CD4-positive, alpha-beta T cell (primary cell): Measurements from ENCODE around the gene RUSF1. TPM values are rescaled to one million over a fixed set of nuclear protein-coding genes. Genes with fewer than 3 reads are reported as not detected.
"Not testable (repeated sequence)": the region's sequence is repeated elsewhere in the genome, so short reads cannot be mapped to it uniquely, and the experiment has no call there.

Experiments used
- ATAC-seq: fragments of 200-7000 bp; cut with Tn5 transposase; one replicate; pipeline ENCODE4 v1.10.0; 2022; ENCODE audit warnings: mild to moderate bottlenecking; ENCODE audit not compliant: poor library complexity
- CTCF ChIA-PET: fragments of 350-600 bp; sonication (Branson Sonifier 250); formaldehyde crosslinking; loops from one replicate; lab custom pipeline; 2021; ENCODE audit warnings: antibody characterized with exemption, inconsistent platforms; lab: Charles Lee
- POLR2A ChIA-PET: fragments of 350-600 bp; sonication (Branson Sonifier 250); formaldehyde crosslinking; loops from one replicate; lab custom pipeline; 2021; ENCODE audit warnings: antibody characterized with exemption, inconsistent platforms; lab: Charles Lee
- DNase-seq, 14 experiments: peaks; one replicate each; pipeline ENCODE4 v3.0.0-alpha.2; 2013 to 2020; ENCODE audit warnings: mixed read lengths in 2 of 14
- H3K27ac ChIP-seq, 2 donors: one replicate each; pipeline versions ENCODE4 v1.5.1 to v1.7.0; 2013; ENCODE audit warnings: low read length in 2 of 2, low read depth in 1 of 2, mild to moderate bottlenecking in 1 of 2
- H3K27me3 ChIP-seq, 2 experiments: 1 replicate in 1 of 2; 2 replicates in 1 of 2; pipeline versions ENCODE4 v1.6.1 to v1.7.0; 2013; ENCODE audit warnings: low read length in 2 of 2, control low read depth in 1 of 2, mild to moderate bottlenecking in 1 of 2, moderate library complexity in 1 of 2; ENCODE audit not compliant: insufficient read depth in 2 of 2, control insufficient read depth in 1 of 2
- H3K36me3 ChIP-seq: one replicate; pipeline ENCODE4 v1.6.1; 2013; ENCODE audit warnings: low read length, control low read depth; ENCODE audit not compliant: insufficient read depth
- H3K4me1 ChIP-seq: one replicate; pipeline ENCODE4 v1.6.1; 2013; ENCODE audit warnings: low read length, control low read depth; ENCODE audit not compliant: insufficient read depth
- H3K4me3 ChIP-seq: one replicate; pipeline ENCODE4 v1.5.1; 2013; ENCODE audit warnings: mild to moderate bottlenecking, low read length, moderate library complexity
- H3K9me3 ChIP-seq, 2 experiments: 1 replicate in 1 of 2; 2 replicates in 1 of 2; pipeline versions ENCODE4 v1.6.1 to v1.7.0; 2013; ENCODE audit warnings: low read length in 2 of 2, mild to moderate bottlenecking in 2 of 2, control low read depth in 1 of 2, moderate library complexity in 1 of 2; ENCODE audit not compliant: control insufficient read depth in 1 of 2, insufficient read depth in 1 of 2
- H3K27ac Mint-ChIP-seq: one replicate; pipeline ENCODE4 v1.8.0; 2020; ENCODE audit warnings: mixed read lengths
- H3K27me3 Mint-ChIP-seq: one replicate; pipeline ENCODE4 v1.8.0; 2021; ENCODE audit warnings: mixed read lengths
- H3K36me3 Mint-ChIP-seq: one replicate; pipeline ENCODE4 v1.8.0; 2021; ENCODE audit warnings: low read depth, mixed read lengths
- H3K4me1 Mint-ChIP-seq: one replicate; pipeline ENCODE4 v1.8.0; 2021; ENCODE audit warnings: low read depth, mixed read lengths
- H3K4me3 Mint-ChIP-seq: one replicate; pipeline ENCODE4 v1.8.0; 2020; ENCODE audit warnings: mild to moderate bottlenecking, mixed read lengths
- H3K9me3 Mint-ChIP-seq: one replicate; pipeline ENCODE4 v1.8.0; 2020; ENCODE audit warnings: mixed read lengths
- CTCF ChIP-seq: fragments of 200-600 bp; IDR thresholded peaks from one replicate; pipeline ENCODE4 v1.8.0; 2022; ENCODE audit warnings: antibody characterized with exemption, mild to moderate bottlenecking
- intact Hi-C, 2 experiments: fragments of 100-400 bp; cut with DNase I in 1 of 2; cut with micrococcal nuclease in 1 of 2; formaldehyde crosslinking; loops; one replicate each; pipeline versions ENCODE4 v1.15.1 to v1.9.0; 2023 to 2025; cut with DNase I, micrococcal nuclease
- total RNA-seq, 174 experiments: library from RNA in 2 of 174; stranded (reverse) in 2 of 174; gene quantifications; one replicate each; pipeline ENCODE4 v1.2.3 and lab custom pipeline; 2021 to 2026

RUSF1 gene
- total RNA-seq, 2 experiments from 2014 or later, result 69.2 to 73.2 TPM

DNA sequence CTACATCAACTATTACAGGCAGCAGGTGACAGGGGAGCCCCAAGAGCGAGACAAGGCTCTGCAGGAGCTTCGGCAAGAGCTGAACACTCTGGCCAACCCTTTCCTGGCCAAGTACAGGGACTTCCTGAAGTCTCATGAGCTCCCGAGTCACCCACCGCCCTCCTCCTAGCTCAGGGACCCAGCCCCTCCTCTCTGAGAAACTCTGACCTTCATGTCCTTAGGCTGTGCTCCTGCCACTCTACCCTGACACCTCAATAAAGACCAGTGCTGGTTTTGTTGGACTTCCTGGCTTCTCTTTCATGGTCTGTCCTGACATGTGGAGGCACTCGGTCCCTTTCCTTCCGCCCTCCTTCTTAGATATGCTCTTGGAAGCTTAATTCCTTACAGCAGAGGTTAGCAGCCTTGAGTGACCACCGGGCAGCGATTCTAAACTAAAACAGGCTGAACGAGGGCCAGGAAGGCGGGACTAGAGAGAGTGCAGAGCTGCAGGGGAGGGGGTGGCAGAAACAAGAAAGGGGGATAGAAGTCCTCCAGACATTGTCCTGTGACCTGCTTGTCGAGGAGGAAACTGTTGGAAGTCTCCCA, 20.4 kb upstream of the RUSF1 start:
- Histone ChIP-seq H3K4me1 (peaks cover 4% of the 10 kb centered on the region), H3K36me3 (no peaks in the 10 kb centered on the region), H3K27ac (no peak overlapping the region), H3K4me3 (peak overlapping the region; percentile 34), H3K9me3 (no peaks in the 10 kb centered on the region), H3K27me3 (peaks cover 19 to 22% of the 10 kb centered on the region in 2 experiments)
- intact Hi-C loops, result no loop called here
- Mint-ChIP-seq H3K4me3 (peak overlapping the region; percentile 31), H3K4me1 (peaks cover 10% of the 10 kb centered on the region), H3K36me3 (no peaks in the 10 kb centered on the region), H3K27me3 (peaks cover 22% of the 10 kb centered on the region), H3K27ac (no peak overlapping the region), H3K9me3 (no peaks in the 10 kb centered on the region)
- CTCF ChIA-PET, result no interaction called here
- no peak for DNase-seq
- POLR2A ChIA-PET, result interaction anchor here (0.9 to 1.4 kb wide), 3 partner anchors 9 to 179 kb away, joined by 3 to 8 read pairs (median 5); partner anchors contain the start of gene RUSF1
- no peak for ATAC-seq
- TF ChIP-seq CTCF, result no peak

GRCh38 chr16:31527734-31528274, 19.6 kb upstream of the RUSF1 start, which contains the start of gene AHSP:
Gene AHSP (plus strand): TSS chr16:31527900. CDS start chr16:31528140, 240 bp downstream.
- Mint-ChIP-seq H3K4me3 (peak within 1 kb of the TSS; percentile 31), H3K4me1 (peaks cover 10% of the 10 kb centered on the region), H3K9me3 (no peaks in the 10 kb centered on the region), H3K36me3 (no peaks in the 10 kb centered on the region), H3K27me3 (peaks cover 22% of the 10 kb centered on the region), H3K27ac (no peak within 1 kb of the TSS)
- DNase-seq, result no peak
- no peak for TF ChIP-seq CTCF
- H3K27me3 ChIP-seq, result peaks cover 17 to 22% of the 10 kb centered on the region in 2 experiments
- ChIA-PET POLR2A (interaction anchor here (1.4 kb wide), 1 partner anchor 180 kb away, joined by 5 read pairs; no protein-coding TSS in a partner anchor), CTCF (no interaction called here)
- H3K4me3 ChIP-seq, result no peak within 1 kb of the TSS
- H3K36me3 ChIP-seq, result no peaks in the 10 kb centered on the region
- H3K9me3 ChIP-seq, result no peaks in the 10 kb centered on the region
- intact Hi-C loops, result no loop called here
- no peak within 1 kb of the TSS for H3K27ac ChIP-seq
- peaks cover 4% of the 10 kb centered on the region for H3K4me1 ChIP-seq
- ATAC-seq, result no peak

DNA sequence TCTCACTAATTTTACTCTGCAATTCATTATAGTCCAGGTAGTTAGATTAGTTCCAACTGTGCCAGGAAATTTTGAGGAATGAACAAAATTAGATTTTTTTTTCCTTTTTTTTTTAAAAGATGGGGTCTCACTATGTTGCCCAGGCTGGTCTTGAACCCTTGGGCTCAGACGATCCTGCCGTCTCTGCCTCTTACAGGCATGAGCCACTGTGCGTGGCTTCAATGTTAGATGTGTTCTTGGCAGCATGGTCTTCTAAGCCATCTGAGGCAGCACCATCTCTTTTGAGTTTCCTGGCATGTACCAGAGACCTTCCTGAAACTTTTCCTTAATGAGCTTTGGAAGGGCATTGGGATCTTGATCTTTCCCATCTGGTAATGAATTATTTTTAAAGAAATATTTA, 16.9 kb upstream of the RUSF1 start:
- intact Hi-C loops, result no loop called here
- no peak for ATAC-seq
- no peak for TF ChIP-seq CTCF

GRCh38 chr16:31523768-31524167, 15.6 kb upstream of the RUSF1 start:
- H3K4me1 Mint-ChIP-seq, H3K27ac Mint-ChIP-seq, H3K36me3 ChIP-seq, DNase-seq, ATAC-seq, H3K27ac ChIP-seq, H3K36me3 Mint-ChIP-seq, H3K27me3 ChIP-seq, H3K4me3 Mint-ChIP-seq, H3K9me3 ChIP-seq, intact Hi-C loops, H3K9me3 Mint-ChIP-seq, POLR2A ChIA-PET, CTCF ChIA-PET, H3K4me1 ChIP-seq, H3K4me3 ChIP-seq: not testable (repeated sequence)
- peaks cover 10% of the 10 kb centered on the region for H3K27me3 Mint-ChIP-seq

More for the DNA sequence above, 16.9 kb upstream of the RUSF1 start:
- Histone ChIP-seq H3K4me1 (peaks cover 4% of the 10 kb centered on the region), H3K9me3 (no peaks in the 10 kb centered on the region), H3K36me3 (no peaks in the 10 kb centered on the region), H3K27me3 (peaks cover 11 to 13% of the 10 kb centered on the region in 2 experiments), H3K4me3 (no peak overlapping the region), H3K27ac (no peak overlapping the region)
- DNase-seq, result no peak
- no peaks in the 10 kb centered on the region for H3K36me3 Mint-ChIP-seq
- no peaks in the 10 kb centered on the region for H3K9me3 Mint-ChIP-seq
- H3K27me3 Mint-ChIP-seq, result peaks cover 20% of the 10 kb centered on the region
- ChIA-PET CTCF (no interaction called here), POLR2A (no interaction called here)
- H3K27ac Mint-ChIP-seq, result no peak overlapping the region
- no peak overlapping the region for H3K4me3 Mint-ChIP-seq
- peaks cover 10% of the 10 kb centered on the region for H3K4me1 Mint-ChIP-seq
